Activated gamma-delta T cell treated with anti-CD3 and anti-CD28 coated beads, Interleukin-2, amount 50 U/mL, for 16 hours (primary cell): ENCODE data around the gene KIFC3.

Source experiments
- DNase-seq: peaks from one replicate; pipeline ENCODE4 v3.0.0-alpha.2; 2020; ENCODE audit warnings: low read depth

Gene KIFC3

DNA sequence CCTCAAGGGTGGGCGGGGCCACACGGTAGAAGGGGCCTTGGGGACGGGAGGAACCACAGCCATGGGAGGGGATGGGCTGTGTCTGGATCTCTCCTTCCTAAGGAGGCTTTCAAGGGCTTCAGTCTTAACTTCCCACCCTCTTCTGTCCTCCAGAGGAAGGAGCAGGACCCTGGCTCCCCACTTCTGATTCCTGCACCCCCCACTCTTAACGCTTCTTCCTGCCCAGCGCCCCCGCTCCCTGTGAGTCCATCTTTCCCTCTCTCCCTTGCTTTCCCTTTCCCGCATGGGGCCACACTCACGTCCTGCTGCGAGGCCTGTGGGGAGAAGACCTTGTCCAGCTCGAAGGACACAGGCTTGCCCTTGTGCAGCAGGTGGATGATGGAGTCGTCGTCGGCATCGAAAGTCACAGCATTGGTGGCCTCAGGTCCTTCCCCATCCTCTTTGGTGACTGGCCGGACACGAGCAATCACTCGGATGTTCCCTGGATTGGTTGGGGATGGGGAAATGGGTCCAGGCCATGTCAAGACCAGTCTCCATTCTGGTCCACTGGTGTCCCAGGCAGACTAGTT lies 37.0 kb downstream of the KIFC3 start:
- no peak for DNase-seq

DNA sequence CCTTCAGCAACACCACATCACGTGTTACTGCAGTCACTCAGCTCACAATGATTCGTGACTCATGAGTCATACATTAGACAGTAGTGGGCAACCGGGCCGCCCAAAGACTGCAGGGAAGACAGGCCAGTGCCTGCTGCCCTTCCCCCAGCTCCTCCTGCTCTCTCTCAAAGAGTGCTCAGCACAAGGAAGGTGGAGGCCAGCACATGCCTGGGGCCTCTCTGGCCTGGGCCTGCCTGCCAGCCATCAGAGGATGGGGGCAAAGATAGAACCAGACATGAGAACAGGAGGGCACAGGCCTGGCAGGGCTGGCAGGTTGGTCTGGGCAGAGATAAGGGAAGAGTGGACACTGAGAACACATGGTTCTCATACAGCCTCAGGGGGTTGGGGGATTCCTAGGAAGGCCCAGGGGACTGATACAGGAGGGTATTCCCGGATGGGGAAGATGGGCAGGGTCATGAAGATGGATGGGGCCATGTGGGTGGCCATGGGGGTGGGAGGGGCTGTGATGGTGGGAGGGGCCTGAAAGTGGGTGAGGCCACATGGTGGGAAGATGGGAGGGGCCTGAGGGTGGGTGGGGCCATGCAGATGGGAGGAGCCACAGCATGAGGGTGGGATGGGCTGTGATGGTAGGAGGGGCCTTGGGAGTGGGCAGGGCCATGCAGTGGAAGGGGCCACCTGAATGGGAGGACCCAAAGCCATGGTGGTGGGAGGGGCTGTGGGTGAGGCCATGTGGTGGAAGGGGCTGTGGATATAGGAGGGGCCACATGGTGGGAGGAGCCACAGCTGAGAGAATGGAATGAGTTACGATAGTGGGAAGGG lies 37.7 kb downstream of the KIFC3 start:
- no peak for DNase-seq

DNA sequence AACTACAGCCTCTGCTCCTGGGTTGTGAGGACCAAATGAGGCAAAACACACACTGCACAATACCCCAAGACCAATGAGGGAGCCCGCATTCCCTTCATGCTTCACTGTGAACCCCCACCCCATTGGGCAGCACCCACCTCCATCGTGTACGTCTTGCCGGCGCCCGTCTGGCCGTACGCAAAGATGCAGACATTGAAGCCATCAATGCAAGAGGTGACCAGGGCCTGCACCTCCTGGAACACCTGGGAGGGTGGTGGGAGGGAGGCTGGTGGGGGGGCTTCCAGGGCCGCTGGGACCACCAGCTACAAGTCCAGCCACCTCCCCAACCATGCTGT lies 38.3 kb downstream of the KIFC3 start:
- DNase-seq: no peak

GRCh38 chr16:57763285-57764005 lies 38.8 kb downstream of the KIFC3 start:
- DNase-seq: no peak

- no peak for DNase-seq
Observed at GRCh38 chr16:57762365-57763040, 39.8 kb downstream of the KIFC3 start.

GRCh38 chr16:57761957-57762356 lies 40.3 kb downstream of the KIFC3 start:
- DNase-seq: no peak

DNA sequence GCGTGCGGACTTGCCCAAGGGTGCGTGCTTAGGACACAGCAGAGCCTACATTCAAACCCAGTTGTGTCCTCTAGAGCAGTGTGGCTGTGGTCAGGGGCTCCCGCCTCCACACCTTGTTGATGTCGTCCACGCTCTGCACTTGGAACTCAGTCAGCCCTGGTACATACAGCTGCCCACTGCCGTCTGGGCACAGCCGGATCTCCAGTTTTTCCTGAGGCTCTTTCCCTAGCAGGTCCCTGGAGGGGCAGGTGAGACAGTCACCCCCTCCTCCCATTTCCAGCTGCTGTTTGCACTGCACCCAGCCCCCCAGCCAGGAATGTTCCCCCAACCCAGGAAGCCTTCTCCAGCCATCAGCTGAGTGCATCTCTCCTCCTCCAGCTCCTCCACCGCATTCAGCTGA lies 41.0 kb downstream of the KIFC3 start:
- DNase-seq: no peak

DNA sequence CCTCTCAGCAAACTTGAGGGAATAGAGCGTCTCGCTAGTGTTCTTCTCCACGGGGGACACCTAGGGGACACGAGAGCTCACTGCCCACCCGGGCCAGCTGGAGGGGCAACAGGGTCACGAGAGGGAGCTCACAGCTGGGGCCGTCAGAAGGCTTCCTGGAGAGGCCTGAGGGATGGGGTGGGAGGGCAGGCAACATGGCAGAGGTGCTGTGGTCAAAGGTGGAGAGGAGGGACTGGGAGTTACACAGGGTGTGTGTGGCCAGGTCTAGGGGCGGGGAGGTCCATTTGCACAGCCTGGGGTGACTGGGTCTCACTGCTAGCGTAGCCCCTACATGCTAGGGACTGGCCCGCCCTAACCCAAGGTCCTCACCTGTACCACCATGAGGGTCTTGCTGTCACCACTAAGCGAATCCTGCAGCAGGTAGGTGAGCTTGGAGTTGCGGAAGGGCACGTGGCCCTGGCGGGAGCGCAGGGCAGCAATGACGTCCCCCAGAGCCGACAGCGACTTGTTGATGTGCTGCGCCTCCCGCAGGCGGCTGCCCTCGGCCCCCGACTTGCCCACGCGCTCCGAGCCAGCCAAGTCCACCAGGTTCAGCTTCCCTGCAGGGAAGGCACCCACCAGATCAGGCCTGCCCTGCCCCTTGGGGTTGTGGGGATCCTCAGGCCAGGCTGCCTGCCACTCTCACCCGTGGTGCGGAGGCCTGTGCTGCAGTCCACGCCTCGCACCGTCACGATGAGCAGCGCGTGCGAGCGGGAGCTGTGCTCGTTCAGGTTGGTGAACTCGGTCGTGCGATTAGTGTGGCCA lies 41.7 kb downstream of the KIFC3 start:
- no peak for DNase-seq

DNA sequence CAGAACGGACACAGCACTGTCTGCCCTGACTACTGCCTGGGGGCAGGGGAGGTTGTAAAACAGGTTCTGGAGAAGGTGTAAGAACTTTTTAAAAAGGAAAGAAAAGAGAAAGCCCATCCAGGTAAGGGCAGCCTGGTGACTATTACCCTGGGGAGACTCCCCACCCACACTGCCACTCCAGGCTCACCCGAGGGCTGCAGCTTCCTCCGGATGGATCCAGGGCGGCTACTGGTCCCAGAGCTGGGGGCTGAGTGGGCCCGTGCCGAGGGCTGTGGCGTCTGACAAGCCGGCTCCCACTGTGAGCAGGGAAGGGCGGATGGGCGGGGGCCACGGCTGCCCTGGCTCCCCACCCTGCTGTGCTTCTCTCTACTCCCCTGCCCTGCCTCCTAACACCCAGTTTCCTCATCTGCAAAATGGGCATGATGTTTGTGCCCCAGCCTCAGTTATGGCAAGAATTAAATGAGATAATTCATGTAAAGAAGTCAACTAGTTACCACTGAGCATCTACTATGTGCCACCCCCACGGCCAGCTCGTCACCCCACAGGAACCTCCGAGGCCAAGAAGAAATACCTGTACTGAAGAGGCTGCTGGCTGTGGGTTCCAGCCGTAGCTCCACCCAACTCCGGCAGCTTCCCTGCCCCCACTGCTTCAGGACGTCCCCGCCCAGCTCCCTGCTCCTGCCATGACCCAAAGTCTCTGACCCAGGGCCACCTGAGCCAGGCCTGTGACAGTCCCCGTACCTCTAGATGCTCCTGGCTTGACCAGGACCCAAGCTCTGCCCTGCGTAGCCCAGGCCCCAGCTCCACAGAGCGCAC lies 42.5 kb downstream of the KIFC3 start:
- DNase-seq: no peak

DNA sequence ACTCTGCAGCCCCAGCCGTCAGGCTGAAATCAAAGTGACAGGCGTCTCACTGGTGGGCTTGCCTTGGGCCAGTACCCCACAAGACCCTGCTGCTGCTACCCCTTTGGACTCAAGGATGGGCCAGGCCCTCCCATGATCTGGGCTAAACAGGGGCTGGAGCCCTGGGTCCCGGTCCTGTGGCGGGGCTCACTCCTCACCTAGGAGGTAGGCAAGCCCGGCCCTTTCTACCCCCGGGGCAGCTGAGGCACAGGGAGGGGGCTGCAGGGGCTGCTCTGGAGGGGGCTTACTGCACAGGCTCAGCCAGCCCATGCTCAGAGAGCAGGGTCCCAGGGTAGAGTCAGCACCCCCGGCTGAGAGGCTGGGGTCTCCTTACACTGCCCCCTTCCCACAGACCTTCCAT lies 43.2 kb downstream of the KIFC3 start:
- DNase-seq: no peak

- no peak for DNase-seq
Observed at GRCh38 chr16:57758331-57759117, 43.8 kb downstream of the KIFC3 start.

DNA sequence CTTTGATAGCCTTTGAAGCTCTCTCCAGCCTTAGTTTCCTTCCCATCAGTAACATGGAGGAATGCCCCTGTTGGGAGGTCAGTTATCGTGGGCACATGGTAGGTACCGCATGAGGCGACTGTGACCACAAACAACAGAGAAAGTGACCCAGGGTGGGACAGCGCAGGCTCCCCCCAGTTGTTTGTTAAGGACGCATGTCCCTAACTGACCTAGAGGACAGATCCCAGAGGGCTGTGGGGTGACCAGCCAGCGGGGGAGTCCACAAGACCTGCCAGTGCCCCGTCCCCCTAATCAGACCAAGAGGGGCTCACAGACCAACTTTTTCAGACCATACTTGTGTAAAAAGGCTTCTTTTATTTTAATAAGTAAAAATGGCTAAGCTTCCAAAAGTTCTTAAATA lies 44.4 kb downstream of the KIFC3 start:
- no peak for DNase-seq

DNA sequence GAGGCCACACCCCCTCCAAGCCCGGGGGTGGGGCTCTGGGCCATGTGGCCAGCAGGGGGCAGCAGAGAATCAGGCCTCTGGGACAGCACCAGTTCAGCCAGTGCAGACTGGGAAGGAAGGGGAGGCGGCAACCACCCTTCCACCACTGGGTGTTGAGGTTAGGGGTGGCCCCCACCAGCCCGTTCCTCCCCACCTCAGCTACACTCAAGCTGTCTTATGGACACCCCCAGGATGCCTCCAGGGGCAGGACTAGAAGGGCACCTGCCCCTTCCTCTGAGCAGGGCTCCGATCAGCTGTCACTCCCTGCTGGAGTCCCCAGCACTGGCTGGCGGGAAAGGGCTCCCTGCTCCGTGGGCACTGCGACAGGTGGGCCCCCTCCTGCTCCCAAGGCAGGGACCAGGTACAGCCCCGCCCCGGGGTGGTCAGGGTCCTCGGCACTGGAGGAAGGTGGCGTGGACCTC lies 44.9 kb downstream of the KIFC3 start:
- peak; percentile 85 for DNase-seq

DNA sequence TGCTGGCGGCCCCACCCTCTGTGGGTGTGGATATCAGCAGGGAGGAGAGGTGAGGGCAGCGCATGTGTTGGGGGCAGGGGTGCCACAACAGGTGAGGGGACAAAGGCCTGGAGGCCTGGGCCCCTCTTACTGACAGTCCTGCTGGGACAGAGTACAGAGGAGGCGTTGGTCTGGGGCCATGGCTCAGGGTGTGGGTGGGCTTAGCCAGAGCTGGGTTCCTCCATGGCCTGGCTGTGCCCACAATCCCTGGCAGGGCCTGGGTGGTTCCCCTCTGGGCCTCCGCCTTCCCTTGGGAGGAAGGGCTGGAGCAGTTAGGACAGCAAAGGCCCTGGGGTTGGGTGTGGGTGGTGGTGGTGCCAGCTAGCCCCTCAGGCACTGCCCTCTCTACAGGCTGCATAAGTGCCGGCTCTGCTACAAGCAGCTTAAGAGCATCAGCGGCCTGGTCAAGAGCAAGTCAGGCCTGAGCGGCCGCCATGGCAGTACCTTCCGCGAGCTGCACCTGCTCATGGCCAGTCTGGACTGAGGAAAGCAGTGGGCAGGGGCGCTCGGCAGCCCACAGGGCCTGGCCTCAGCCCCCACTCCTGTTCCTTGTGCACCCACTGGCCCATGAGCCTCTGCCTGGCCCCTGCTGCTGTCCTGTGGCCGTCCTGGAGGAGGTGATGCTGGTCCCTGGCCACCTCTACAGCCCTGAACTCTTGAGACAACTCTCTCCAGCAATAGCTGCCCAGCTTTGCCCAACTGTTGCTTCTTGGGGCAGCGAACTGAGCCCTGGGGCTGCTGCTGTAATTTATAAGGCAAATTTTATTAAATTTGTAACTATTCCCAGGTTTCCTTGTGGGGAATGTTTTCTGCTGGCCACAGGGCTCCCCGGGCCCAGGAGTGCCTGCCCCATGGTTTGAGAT lies 45.6 kb downstream of the KIFC3 start:
- no peak for DNase-seq

GRCh38 chr16:57755726-57756423 lies 46.4 kb downstream of the KIFC3 start:
- no peak for DNase-seq

DNA sequence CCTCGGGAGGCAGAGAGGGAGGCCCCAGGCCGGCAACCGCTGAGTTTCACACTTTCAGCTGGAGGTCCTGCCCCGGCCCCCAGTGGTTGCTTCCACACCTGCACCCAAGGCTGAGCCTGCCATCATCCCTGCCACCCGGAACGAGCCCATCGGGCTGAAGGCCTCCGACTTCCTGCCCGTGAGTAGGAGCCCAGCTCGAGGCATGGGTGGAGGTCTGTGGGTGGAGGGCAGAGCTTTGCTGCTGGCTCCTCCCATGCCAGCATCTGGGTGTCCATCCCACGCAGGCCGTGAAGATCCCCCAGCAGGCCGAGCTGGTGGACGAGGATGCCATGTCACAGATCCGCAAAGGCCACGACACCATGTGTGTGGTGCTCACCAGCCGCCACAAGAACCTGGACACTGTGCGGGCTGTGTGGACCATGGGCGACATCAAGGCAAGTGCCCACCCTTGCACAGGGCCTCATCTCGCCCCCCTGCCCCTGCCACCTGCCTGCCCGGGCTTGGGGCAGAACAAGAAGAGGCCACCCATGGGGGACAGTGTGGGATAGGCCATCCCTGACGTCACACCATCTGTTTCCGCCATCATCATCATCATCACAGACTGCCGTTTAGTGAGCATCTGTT lies 47.1 kb downstream of the KIFC3 start:
- no peak for DNase-seq

- DNase-seq: no peak
Observed at GRCh38 chr16:57754354-57755060, 47.8 kb downstream of the KIFC3 start.
